ENCODE results near the gene TMEM217. TPM values are rescaled to one million over a fixed set of nuclear protein-coding genes. Genes with fewer than 3 reads are reported as not detected.
A peak's percentile ranks its signal among the peaks of the same experiment; 100 is the strongest.

TMEM217 gene
- total RNA-seq, 1 experiment from 2014 or later, result 0.74 TPM

DNA sequence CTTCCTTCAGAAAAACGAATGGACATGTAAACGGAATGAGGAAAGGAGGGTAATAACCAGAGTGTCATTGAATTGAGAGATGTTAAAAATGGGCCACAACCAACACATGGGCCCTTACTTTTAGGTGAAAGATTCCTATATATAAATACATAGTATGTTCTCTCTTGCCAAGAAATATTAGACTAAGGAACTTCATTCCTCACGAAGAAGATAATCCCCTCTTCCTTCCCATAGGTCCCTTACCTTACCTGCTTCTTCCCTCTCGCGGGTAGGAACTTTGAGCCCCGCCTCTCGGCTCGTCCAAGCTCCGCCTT, 667 bp downstream of the TMEM217 start:
- DNase-seq (ENCODE audit: low read depth), result no peak
- in situ Hi-C loops (cut with HindIII; ENCODE audit: low pct_unique_long_range_greater_than_20kb, low sequenced_read_pairs), result no loop called here

DNA sequence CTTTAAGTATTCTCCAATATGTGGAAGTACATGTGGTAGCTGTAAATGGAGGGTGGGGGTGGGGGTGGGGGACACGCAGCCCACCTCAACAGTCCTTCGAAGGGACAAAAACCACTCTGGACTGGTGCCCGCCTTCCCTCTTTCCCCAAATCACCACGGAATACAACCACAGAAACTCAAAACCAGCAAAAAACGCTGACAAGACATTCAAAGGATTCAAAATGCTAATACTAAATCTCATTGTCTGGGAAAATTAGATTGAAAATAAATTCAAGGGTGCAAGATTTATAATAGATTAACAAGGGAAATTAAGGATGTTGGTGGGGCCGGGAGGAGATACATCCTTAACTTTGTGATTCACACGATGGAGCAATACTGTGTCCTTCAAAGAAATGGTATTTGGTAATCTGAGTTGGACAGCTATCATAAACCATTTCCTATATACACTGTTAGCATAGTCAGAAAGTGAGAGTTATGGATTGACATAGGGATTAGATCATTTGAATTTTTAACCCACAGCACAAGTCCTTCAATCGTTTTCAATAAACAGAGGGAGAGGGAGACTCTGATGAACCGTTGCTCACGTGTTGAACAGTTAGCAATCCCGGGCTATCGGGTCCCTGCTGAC, 1.1 kb downstream of the TMEM217 start:
- in situ Hi-C loops (cut with HindIII; ENCODE audit: low pct_unique_long_range_greater_than_20kb, low sequenced_read_pairs), result no loop called here
- no peak for DNase-seq (ENCODE audit: low read depth)

GRCh38 chr6:37254881-37255280, 3.1 kb downstream of the TMEM217 start:
- no peak for DNase-seq (ENCODE audit: low read depth)
- in situ Hi-C loops (cut with HindIII; ENCODE audit: low pct_unique_long_range_greater_than_20kb, low sequenced_read_pairs), result no loop called here

- no peak for DNase-seq (ENCODE audit: low read depth)
- in situ Hi-C loops (cut with HindIII; ENCODE audit: low pct_unique_long_range_greater_than_20kb, low sequenced_read_pairs), result no loop called here
Measured at GRCh38 chr6:37253486-37254007, 4.4 kb downstream of the TMEM217 start.

DNA sequence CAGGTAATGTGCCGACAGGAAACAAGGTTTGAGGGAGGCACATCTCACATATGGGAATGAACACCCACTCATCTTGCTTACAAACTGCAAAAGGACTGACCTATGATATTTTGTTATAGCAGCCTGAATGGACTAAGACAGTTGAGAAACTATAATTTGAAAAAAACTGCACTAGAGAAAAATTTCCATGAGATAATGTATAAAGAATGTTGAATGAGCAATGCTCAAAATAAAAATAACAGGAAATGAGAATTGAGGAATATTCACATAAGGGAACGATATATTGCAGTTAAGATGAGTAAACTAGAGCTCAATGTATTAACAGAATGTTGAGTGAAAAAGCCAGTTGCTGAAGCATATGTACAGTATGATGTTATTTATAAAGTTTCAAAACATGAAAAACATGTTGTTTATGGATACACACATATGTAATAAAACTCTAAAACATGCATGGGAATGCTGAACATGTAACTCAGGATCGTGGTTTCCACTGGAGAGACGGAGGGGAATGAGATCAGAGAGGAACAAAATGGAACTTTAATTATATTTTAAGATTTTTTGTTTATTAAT, 6.6 kb downstream of the TMEM217 start:
- DNase-seq (ENCODE audit: low read depth), result no peak
- in situ Hi-C loops (cut with HindIII; ENCODE audit: low pct_unique_long_range_greater_than_20kb, low sequenced_read_pairs), result no loop called here

GRCh38 chr6:37244430-37245310, 13.3 kb downstream of the TMEM217 start:
- in situ Hi-C loops (cut with HindIII; ENCODE audit: low pct_unique_long_range_greater_than_20kb, low sequenced_read_pairs), result no loop called here
- peak; percentile 99 for DNase-seq (ENCODE audit: low read depth)

DNA sequence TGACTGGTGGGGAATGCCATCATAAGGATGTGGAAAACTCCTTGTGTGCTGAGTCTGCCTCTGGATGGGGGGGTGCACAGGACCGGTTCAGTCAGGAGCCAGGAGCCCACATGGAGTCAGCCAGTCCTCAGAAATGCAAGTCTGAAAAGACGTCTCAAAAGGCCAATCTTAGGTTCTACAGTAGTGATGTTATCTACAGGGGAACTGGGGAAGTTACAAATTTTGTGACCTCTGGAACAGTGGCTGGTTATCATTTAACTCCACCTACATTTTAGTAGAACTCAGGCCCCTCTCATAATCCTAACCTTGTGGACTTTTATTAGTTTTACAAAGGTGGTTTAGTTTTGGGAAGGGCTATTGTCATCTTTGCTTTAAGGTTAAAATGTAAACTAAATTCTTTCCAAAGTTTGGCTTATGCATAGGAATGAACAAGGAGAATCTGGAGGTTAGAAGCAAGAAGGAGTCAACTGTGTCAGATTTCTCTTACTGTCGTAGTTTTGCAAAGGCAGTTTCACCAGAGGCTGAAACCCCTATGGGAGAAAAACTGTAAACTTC, 14.1 kb downstream of the TMEM217 start:
- DNase-seq (ENCODE audit: low read depth), result no peak
- in situ Hi-C loops (cut with HindIII; ENCODE audit: low pct_unique_long_range_greater_than_20kb, low sequenced_read_pairs), result no loop called here

GRCh38 chr6:37243131-37243815, 14.7 kb downstream of the TMEM217 start:
- in situ Hi-C loops (cut with HindIII; ENCODE audit: low pct_unique_long_range_greater_than_20kb, low sequenced_read_pairs), result no loop called here

DNA sequence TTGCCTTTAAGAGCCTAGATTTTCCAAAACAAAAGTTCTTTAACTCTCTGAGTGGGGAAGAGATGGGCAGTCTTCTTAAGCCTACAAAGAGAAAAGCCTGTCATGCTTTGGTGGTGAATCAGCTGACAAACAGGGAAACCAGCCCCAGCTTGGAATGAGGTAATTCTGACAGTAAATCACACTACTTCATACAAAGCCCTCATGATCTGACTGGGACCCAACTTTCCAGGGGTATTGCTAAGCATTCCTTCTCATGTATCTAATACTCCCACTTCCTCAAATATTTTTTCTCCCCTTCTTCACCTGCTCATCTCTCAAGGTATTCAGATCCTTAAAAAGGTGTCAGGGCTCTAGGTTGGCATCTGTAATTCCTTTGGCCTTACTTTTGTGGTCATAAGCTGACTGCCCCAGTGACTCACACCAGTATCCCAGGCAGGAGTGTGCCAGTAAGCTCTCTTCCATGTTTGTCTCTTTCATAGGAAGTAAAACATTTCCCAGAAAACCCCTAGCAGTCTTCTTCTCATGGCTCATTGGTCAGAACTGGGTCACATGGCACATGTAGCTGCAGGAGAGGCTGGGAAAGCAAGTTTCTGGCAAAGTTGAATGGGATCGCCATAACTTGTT, 15.4 kb downstream of the TMEM217 start:
- DNase-seq (ENCODE audit: low read depth), result peak; percentile 97
- in situ Hi-C loops (cut with HindIII; ENCODE audit: low pct_unique_long_range_greater_than_20kb, low sequenced_read_pairs), result no loop called here

More at GRCh38 chr6:37243131-37243815, 14.7 kb downstream of the TMEM217 start:
- no peak for DNase-seq (ENCODE audit: low read depth)

GRCh38 chr6:37241775-37242428, 16.0 kb downstream of the TMEM217 start:
- no peak for DNase-seq (ENCODE audit: low read depth)
- in situ Hi-C loops (cut with HindIII; ENCODE audit: low pct_unique_long_range_greater_than_20kb, low sequenced_read_pairs), result no loop called here

DNA sequence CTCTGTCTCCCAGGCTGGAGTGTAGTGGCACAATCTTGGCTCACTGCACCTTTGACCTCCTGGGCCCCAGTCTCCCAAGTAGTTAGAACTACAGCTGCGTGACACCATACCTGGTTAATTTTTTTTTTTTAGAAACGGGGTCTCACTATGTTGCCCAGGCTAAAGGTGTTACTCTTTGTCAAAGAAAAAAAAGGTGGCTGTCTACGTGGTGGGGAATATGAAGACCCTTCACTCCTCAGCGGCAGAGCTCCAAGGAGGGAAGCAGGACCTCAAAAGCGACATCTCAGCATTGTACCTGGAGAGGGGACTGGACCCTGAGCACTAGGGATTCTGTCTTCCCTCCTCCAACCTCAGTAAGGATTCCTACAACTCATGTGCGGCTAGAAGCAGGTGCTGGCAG, 16.8 kb downstream of the TMEM217 start:
- in situ Hi-C loops (cut with HindIII; ENCODE audit: low pct_unique_long_range_greater_than_20kb, low sequenced_read_pairs), result no loop called here
- DNase-seq (ENCODE audit: low read depth), result no peak

- in situ Hi-C loops (cut with HindIII; ENCODE audit: low pct_unique_long_range_greater_than_20kb, low sequenced_read_pairs), result no loop called here
Measured at GRCh38 chr6:37239950-37240713, 17.8 kb downstream of the TMEM217 start.

DNA sequence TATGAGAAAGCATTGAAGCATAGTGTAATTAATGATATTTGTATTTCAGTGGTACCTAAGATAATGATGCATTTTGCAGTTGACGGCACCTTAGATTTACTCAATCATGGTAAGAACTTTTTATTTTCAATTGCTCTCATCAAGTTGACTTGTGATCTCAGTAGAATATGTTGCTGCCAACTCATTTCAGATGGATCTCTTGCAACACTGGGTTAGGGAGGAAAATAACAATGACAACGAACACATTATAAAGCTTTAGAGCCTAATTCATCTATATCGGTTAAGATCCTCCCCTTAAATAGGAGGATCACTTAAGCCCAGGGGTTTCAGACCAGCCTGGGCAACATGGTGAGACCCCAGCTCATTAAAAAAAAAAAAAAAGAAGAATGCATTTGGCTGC, 18.4 kb downstream of the TMEM217 start:
- no peak for DNase-seq (ENCODE audit: low read depth)
- in situ Hi-C loops (cut with HindIII; ENCODE audit: low pct_unique_long_range_greater_than_20kb, low sequenced_read_pairs), result no loop called here

More at GRCh38 chr6:37239950-37240713, 17.8 kb downstream of the TMEM217 start:
- DNase-seq (ENCODE audit: low read depth), result peak; percentile 99

DNA sequence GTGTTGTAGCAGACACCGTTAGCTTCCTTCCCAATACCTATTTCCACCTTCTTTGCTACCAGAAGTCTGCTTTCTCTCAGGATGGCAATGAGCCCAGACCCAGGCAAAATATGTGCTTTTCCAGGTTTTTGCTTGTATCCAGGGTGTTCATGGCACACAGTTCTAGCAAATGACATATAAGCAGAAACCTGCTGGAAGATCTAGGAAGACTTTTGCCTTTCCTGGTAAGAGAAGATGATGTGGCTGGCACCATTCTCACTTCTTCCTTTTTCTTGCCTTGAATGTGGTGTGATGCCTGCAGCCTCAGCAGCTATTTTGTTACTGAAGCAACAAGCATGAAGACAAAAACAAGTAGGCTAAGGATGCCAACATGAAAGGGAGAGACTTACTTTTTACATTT, 19.6 kb downstream of the TMEM217 start:
- in situ Hi-C loops (cut with HindIII; ENCODE audit: low pct_unique_long_range_greater_than_20kb, low sequenced_read_pairs), result no loop called here
- DNase-seq (ENCODE audit: low read depth), result no peak

DNA sequence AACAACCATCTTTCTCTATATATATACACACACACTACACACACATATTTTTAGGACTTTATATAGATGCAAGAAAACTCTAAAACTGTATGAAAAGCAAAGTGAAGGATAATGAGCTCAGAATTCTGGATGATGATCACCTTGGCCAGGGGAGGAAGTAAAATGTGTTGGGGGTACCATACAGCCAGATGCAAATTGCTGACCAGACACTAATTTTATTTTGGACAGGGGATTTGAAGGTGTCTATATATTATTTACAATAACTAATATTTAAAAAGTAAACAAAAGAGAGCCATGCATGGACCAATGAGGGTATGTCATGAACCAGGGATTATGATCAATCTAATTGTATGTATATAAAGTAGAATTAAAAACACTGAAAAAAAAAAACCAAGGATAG, 20.2 kb downstream of the TMEM217 start:
- DNase-seq (ENCODE audit: low read depth), result no peak
- in situ Hi-C loops (cut with HindIII; ENCODE audit: low pct_unique_long_range_greater_than_20kb, low sequenced_read_pairs), result no loop called here

GRCh38 chr6:37236921-37237320, 21.0 kb downstream of the TMEM217 start:
- peak; percentile 14 for DNase-seq (ENCODE audit: low read depth)
- in situ Hi-C loops (cut with HindIII; ENCODE audit: low pct_unique_long_range_greater_than_20kb, low sequenced_read_pairs), result no loop called here

DNA sequence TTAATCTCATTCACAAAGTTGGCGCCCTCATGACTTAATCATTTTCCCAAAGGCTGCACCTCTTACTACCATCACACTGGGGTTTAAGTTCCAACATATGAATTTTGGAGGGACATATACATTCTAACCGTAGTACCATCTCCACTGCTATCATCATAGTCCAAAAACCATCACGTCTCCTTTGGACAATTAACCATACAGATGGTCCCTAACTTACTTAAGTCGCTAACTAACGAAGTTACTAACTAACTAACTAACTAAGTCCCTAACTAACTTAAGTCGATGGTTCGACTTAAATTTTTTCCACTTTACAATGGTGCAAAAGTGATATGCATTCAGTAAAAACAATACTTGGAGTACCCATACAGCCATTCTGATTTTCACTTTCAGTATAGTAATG, 24.4 kb downstream of the TMEM217 start:
- no peak for DNase-seq (ENCODE audit: low read depth)
- in situ Hi-C loops (cut with HindIII; ENCODE audit: low pct_unique_long_range_greater_than_20kb, low sequenced_read_pairs), result no loop called here
